Dendritic cell treated with granulocyte-macrophage colony-stimulating factor and Interleukin-4, amounts not matched to agents 40 ng/mL and 50 ng/mL, for 4 days (primary cell): Measurements from ENCODE around the gene MEOX2.

ENCODE experiments used
- H3K27ac Mint-ChIP-seq: one replicate; pipeline ENCODE4 v1.8.0; 2022; ENCODE audit warnings: mild to moderate bottlenecking, mixed read lengths
- H3K27me3 Mint-ChIP-seq: one replicate; pipeline ENCODE4 v1.8.0; 2022; ENCODE audit warnings: mild to moderate bottlenecking, mixed read lengths
- H3K36me3 Mint-ChIP-seq: one replicate; pipeline ENCODE4 v1.8.0; 2022; ENCODE audit warnings: low read depth, mixed read lengths
- H3K4me1 Mint-ChIP-seq: one replicate; pipeline ENCODE4 v1.8.0; 2022; ENCODE audit warnings: low read depth, mixed read lengths
- H3K4me3 Mint-ChIP-seq: one replicate; pipeline ENCODE4 v1.8.0; 2022; ENCODE audit warnings: mild to moderate bottlenecking, moderate library complexity, mixed read lengths
- H3K9me3 Mint-ChIP-seq: one replicate; pipeline ENCODE4 v1.8.0; 2022; ENCODE audit warnings: mixed read lengths
- intact Hi-C: fragments of 100-400 bp; cut with micrococcal nuclease; formaldehyde crosslinking; loops from one replicate; pipeline ENCODE4 v1.15.0; 2022

The MEOX2 gene

GRCh38 chr7:15582773-15583172 lies 103.7 kb downstream of the MEOX2 start:
- intact Hi-C loops, result no loop called here
- Mint-ChIP-seq H3K36me3 (no peaks in the 10 kb centered on the region), H3K27ac (no peak overlapping the region), H3K4me3 (no peak overlapping the region), H3K4me1 (no peaks in the 10 kb centered on the region), H3K27me3 (no peaks in the 10 kb centered on the region), H3K9me3 (peaks cover 31% of the 10 kb centered on the region)

DNA sequence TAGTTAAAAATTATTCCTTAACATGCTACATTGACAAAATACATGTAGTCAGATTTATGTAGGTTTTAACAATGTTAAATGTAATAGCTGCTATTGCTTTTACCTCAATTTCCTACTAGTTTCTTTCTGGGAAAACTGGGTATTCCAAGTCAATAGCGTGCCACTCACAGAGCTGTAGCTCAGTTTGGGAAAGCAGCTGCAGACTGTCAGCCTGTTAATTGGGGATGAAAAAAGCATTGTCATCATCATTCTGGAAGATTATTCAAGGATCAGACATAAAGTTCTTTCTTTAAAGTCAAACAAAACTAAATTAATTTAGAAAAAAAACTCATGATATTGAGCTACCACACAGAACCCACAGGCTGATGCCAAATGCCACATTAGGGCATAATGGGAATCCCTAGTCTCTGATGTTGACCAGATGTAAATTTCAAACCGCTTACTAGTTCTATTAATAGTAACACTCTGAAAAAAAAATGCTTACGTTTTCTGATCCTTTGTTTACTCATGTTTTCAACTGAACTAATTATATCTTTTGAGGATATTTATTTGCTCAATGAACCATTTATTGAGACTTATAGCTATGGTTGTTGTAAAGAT lies 105.0 kb downstream of the MEOX2 start:
- Mint-ChIP-seq H3K4me3 (no peak overlapping the region), H3K36me3 (no peaks in the 10 kb centered on the region), H3K27ac (no peak overlapping the region), H3K27me3 (no peaks in the 10 kb centered on the region), H3K9me3 (peaks cover 31% of the 10 kb centered on the region), H3K4me1 (no peaks in the 10 kb centered on the region)
- intact Hi-C loops, result no loop called here

DNA sequence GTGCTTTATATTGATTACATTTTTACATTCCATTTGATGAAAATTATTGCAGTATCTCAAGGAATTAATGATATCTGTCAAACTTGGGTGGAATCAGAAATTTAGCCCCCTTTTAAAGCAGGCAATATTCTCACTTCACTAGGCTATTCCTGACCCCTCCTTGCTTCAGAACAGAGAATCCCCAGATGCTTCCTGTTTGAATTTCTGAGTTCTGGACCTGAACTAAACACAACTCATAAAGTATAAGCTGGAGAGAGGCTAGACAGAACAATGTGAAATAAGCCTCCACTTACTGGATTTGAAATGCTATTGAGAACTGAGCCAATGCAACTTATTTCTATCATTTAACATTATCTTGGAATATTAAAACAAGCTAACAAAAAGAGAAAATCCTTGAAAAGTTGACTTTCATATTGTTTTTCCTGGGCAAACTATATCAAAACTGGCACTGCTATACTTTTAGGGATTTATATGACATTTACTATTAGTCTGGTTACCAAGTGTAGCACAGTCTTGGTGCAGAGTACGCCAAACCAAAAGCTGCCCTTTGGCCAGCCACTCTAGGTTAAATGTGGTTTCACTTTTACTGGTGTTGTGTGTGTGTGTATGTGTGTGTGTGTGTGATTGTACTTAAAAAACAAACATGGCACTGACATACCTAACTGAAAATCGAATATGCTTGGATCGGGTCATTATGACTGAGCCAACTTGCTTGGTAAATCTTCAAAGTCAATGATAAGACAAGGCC lies 105.7 kb downstream of the MEOX2 start:
- Mint-ChIP-seq H3K27ac (no peak overlapping the region), H3K27me3 (no peaks in the 10 kb centered on the region), H3K9me3 (peaks cover 33% of the 10 kb centered on the region), H3K4me1 (no peaks in the 10 kb centered on the region), H3K36me3 (no peaks in the 10 kb centered on the region), H3K4me3 (no peak overlapping the region)
- intact Hi-C loops, result no loop called here

DNA sequence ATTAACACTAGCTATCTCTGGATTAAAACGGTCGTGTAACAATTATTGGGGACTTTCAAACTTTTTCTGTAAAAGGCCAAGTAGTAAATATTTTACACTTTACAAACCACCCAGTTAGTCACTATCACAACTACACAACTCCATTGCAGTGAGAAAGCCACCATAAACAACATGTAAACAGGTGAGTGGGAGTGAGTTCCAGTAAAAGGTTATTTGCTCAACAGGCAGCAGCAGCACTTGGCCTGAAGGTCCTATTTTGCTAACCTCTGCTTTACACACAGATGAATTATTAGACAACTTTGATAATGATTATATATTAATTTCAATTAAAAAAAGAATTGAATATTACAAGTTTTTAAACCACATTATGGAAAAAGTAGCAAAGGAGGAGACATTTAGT lies 108.9 kb downstream of the MEOX2 start:
- Mint-ChIP-seq H3K4me1 (no peaks in the 10 kb centered on the region), H3K36me3 (no peaks in the 10 kb centered on the region), H3K27me3 (no peaks in the 10 kb centered on the region), H3K9me3 (peaks cover 32% of the 10 kb centered on the region), H3K27ac (no peak overlapping the region), H3K4me3 (no peak overlapping the region)
- intact Hi-C loops, result no loop called here

- Mint-ChIP-seq H3K9me3 (peaks cover 36% of the 10 kb centered on the region), H3K4me1 (no peaks in the 10 kb centered on the region), H3K27me3 (no peaks in the 10 kb centered on the region), H3K4me3 (no peak overlapping the region), H3K36me3 (no peaks in the 10 kb centered on the region), H3K27ac (no peak overlapping the region)
- intact Hi-C loops, result no loop called here
These were observed 115.1 kb downstream of the MEOX2 start for GRCh38 chr7:15571301-15571878.

DNA sequence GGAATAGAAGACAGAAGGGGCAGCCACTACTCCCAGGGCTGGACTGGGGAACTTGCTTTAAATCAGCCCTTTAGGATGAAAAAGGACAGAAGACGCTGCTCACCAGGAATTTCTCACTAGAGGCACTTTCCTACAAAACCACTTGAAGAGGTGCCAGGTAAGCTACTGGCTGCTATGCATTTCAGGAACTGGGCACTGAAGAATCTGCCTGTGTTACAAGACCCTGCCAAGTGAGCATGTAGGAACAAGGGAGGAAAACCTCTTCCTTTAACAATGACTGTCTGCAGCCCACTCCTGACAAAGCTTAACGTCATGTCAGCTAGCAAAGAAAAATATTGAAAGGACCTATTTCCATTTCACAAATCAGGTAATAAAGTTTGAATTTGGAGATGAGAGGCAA lies 118.8 kb downstream of the MEOX2 start:
- intact Hi-C loops, result no loop called here
- H3K36me3 Mint-ChIP-seq, result no peaks in the 10 kb centered on the region
- no peaks in the 10 kb centered on the region for H3K4me1 Mint-ChIP-seq
- peaks cover 24% of the 10 kb centered on the region for H3K9me3 Mint-ChIP-seq
- H3K27me3 Mint-ChIP-seq, result no peaks in the 10 kb centered on the region
- H3K27ac Mint-ChIP-seq, result no peak overlapping the region
- H3K4me3 Mint-ChIP-seq, result no peak overlapping the region

GRCh38 chr7:15567036-15567435 lies 119.4 kb downstream of the MEOX2 start:
- peaks cover 24% of the 10 kb centered on the region for H3K9me3 Mint-ChIP-seq
- intact Hi-C loops, result no loop called here
- H3K27ac Mint-ChIP-seq, result no peak overlapping the region
- no peaks in the 10 kb centered on the region for H3K27me3 Mint-ChIP-seq
- H3K4me3 Mint-ChIP-seq, result no peak overlapping the region
- H3K4me1 Mint-ChIP-seq, result no peaks in the 10 kb centered on the region
- no peaks in the 10 kb centered on the region for H3K36me3 Mint-ChIP-seq

DNA sequence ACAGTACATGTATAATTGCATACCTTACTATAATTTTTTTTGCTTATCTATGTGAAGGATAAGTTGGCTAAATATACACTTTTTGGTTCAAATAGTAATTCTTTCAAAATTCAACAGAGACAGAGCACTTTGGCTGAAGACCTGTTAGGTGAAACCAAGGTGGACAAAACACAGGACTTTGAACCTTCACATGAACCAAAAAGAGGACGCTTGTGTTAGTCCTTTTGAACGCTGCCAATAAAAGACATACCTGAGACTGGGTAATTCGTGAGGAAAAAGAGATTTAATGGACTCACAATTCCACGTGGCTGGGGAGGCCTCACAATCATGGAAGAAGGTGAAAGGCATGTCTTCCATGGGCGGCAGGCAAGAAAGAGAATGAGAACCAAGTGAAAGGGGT lies 120.0 kb downstream of the MEOX2 start:
- Mint-ChIP-seq H3K27ac (no peak overlapping the region), H3K4me1 (no peaks in the 10 kb centered on the region), H3K9me3 (peaks cover 24% of the 10 kb centered on the region), H3K27me3 (no peaks in the 10 kb centered on the region), H3K36me3 (no peaks in the 10 kb centered on the region), H3K4me3 (no peak overlapping the region)
- intact Hi-C loops, result no loop called here

- Mint-ChIP-seq H3K36me3 (no peaks in the 10 kb centered on the region), H3K27me3 (no peaks in the 10 kb centered on the region), H3K9me3 (peaks cover 6% of the 10 kb centered on the region), H3K27ac (no peak within 1 kb of the TSS), H3K4me3 (no peak within 1 kb of the TSS), H3K4me1 (no peaks in the 10 kb centered on the region)
- intact Hi-C loops, result no loop called here
These were observed 124.6 kb downstream of the MEOX2 start, which contains the start of gene AGMO for GRCh38 chr7:15561835-15562234. Gene AGMO, minus strand, starts transcription at chr7:15562015.
